ENCODE data around the gene NOSIP.

The NOSIP gene

DNA sequence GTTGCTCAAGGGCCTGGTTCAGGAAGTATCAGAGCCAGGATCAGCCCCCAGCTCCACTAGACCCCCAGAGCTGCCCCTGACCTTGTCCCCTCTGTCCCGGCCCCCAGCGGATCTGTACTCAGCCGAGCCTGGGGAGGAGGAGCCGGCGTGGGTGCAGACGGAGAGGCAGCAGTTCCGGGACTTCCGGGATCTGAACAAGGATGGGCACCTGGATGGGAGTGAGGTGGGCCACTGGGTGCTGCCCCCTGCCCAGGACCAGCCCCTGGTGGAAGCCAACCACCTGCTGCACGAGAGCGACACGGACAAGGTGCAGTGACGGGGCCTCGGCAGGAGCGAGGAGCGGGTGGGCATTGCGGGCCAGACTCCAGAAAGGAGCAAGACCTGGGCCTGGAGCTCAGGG is 37.9 kb downstream of the NOSIP start:
- DNase-seq, result no peak

DNA sequence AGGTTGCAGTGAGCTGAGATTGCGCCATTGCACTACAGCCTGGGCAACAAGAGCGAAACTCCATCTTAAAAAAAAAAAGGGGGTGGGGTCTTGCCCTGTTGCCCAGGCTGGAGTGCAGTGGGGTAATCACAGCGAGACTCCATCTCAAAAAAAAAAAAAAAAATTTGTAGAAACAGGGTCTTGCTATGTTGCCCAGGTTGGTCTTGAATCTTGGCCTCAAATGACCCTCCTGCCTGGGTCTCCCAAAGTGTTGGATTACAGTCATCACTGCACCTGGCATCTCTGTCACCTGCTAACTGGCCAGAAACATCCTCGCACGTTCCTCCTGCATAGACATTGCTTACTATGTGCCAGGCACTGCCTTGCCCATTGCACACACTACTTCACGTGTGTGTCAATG is 38.4 kb downstream of the NOSIP start:
- no peak for DNase-seq

DNA sequence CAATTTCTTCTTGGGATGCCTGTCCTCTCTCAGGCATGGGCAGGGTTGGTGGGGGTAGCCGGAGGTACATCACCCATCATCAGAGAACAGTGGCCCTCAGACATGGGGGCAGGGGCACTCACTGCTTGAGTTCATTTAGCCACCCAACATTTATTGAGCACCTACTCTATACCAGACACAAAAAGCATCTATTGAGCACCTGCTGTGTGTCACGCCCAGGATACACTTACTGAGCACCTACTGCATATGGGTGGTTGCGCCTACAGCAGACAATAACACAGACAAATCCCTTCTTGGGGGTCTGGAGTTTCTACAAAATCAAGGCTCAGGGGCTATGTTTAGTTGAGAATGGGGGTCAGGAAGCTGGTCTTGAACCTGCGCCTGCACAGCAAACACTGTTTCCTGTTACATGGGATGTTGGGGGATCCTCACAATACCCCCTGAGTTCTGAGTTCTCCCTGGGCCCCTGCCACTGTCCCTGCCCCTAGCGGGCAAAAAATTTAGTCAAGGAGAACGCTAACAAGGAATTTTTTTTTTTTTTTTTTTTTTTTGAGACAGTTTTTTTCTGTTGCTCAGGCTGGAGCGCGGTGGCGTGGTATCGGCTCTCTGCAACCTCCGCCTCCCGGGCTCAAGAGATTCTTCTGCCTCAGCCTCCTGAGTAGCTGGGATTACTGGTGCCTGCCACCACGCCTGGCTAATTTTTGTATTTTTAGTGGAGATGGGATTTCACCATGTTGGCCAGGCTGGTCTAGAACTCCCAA is 41.0 kb downstream of the NOSIP start:
- no peak for DNase-seq

DNA sequence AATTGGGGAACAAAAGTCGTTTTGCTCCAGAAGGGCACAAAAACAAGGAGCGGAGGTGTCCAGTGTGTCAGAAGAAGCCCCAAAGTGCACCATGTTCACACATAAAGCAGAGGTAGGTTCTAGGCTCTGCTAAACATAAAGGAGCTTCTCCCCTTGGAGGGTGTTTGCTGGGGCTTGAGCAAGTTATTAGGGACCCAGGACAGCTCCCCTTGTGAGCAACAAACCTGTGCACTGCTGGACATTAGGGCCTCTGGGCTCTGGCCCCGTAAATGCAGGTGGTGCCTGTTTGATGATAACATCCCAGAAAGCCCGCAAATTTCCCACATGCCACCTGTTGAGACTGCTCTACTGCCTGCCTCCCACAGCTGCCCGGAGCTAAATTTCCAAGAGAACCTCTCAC is 41.7 kb downstream of the NOSIP start:
- DNase-seq, result no peak

DNA sequence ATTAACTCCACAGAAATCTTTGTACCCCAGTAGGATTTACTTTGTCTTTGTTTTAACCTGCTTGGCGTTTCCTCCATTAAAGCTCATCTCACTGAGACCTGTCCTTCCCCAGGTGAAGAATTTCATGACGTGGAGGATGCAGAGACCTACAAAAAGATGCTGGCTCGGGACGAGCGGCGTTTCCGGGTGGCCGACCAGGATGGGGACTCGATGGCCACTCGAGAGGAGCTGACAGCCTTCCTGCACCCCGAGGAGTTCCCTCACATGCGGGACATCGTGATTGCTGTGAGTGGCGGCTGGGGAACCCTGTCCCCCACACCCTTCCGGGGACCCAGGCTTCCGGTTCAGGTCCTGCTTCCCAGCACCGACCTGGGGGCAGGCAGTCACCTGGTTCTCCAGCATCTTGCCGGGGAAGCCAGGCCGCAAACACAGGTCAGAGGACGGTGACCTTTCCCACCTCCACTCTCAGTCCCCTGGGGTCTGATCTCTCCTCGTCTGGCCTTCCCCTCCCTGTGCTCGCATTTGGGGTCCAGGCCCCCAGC is 43.4 kb downstream of the NOSIP start:
- DNase-seq, result no peak

DNA sequence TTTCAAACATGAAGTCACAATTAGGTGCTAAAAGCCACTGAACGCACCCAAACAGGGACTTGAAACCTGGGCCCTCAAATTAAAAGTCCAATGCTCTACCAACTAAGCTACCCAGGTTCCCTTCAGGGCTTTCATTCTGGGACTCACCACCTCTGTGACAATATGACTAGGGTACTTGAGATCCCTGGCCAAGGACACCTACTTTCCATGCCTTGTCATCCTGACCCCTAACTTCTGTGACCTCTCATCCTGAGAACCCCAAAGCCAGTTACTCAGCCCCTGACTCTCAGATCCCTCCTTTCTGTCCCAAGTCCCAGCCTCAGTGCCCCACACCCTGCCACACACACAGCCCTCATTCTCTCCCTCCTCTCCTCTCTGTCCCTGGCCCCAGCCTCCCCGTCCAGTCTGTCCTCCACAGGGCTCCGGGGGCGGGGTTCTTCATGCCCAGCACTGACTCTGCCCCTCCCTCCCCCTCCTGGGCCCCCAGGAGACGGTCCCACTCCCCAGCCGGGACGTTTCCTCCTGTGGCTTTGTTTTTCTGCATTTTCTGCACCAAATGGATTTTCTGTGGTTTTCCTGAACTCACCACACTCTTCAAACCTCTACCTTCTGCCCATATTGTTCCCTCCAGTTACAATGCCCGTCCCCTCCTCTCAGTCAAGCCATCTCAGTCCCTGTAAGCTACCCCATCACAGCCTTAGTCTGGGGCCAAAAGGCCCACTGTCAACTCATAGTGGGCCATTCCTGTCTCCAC is 45.5 kb downstream of the NOSIP start:
- no peak for DNase-seq

DNA sequence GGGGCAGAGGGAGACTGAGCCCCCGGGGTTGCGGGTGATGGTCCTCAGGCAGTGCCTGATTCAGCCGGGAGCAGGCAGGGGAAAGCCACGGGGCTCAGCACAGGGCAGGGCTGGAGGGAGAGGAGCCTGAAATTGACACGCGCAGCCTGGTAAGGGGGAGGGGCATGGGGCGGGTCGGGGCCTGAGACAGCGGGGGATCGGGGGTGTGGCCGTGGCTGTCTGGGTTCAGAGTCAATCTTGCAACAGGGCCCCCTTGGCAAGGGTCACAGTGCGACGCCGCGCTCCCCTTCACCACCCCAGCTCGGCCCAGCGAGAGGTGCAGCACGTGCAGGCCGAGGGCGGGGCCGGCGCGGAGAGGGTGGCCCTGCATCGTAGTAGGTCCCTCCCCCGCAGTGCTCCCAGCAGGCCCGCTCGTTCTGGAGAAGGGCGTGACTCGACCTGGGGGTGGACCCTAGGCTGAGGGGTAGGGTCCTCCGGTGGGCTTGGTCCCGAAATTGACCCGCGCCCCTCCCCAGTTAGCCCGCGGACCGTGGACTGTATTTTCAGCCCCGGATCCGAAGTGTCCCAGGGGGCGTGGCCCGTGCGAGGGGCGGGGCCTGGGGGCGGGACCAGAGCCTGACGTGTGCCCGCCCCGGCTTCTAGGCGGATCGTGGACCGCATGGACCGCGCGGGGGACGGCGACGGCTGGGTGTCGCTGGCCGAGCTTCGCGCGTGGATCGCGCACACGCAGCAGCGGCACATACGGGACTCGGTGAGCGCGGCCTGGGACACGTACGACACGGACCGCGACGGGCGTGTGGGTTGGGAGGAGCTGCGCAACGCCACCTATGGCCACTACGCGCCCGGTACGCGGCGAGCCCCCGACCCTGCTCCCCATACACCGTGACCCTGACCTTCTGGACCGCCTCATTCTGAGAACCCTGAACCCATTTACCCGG is 46.5 kb downstream of the NOSIP start:
- DNase-seq, result no peak

DNA sequence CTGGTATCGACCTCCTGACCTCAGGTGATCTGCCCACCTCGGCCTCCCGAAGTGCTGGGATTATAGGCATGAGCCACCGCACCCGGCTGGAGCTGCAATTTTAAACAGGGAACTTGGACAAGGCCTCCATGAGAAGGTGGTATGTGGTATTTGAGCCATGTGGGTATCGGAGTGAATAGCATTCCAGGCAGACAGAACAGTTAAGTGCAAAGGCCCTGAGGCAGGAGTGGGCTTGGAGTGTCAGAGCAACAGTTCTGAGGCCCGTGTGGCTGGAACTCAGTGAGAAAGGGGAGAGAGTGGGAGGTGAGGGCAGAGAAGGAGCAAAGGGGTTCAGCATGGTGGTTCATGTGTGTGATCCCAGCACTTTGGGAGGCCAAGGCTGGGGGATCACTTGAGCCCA is 49.6 kb downstream of the NOSIP start:
- no peak for DNase-seq

DNA sequence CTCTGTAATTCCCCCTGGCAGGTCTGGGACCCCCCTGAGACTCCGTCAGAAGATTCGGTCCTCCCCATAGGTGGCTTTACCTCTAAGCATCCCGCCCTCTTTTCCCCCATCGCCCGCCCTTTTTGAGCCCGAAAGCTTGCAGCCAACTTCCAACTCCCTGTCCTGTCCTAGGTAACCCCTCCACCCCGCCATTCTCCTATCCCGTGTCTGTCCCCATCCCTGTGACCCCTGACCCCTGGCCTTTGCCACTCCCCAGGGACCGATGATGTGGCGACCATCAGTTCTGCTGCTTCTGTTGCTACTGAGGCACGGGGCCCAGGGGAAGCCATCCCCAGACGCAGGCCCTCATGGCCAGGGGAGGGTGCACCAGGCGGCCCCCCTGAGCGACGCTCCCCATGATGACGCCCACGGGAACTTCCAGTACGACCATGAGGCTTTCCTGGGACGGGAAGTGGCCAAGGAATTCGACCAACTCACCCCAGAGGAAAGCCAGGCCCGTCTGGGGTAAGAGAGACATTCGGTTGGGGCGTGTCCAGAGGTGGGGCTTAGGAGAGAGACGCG is 52.1 kb downstream of the NOSIP start:
- no peak for DNase-seq

DNA sequence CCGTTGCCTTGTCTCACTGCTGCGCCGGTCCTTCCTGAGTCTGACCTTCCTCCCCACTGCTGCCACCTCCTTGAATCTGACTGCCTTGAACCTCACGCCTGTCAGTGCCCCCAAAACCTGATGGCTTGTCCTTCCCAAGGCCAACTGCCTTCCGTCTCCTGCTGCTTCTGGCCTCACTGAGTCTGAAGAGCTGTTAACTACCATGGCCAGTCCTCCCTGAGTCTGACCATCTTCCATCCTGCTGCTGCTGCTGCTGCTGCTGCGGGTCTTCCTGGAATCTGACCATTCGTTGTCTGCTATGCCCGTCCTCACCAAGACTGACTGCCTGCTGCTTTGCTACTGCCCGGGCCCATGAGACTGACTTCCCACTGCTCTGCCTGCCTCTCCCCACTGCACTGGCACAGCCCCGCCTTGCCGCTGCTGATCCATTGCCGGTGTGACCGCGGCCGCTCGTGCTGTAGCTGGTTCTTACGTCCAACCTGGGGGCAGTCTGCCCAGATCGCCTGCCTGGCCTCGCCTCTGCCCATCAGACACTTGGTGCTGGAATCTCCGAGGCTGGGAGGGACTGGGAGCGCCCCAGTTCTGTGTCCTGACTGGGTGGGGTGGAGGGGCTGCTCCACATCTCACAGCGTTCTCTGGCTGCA is 55.4 kb downstream of the NOSIP start:
- DNase-seq, result no peak

DNA sequence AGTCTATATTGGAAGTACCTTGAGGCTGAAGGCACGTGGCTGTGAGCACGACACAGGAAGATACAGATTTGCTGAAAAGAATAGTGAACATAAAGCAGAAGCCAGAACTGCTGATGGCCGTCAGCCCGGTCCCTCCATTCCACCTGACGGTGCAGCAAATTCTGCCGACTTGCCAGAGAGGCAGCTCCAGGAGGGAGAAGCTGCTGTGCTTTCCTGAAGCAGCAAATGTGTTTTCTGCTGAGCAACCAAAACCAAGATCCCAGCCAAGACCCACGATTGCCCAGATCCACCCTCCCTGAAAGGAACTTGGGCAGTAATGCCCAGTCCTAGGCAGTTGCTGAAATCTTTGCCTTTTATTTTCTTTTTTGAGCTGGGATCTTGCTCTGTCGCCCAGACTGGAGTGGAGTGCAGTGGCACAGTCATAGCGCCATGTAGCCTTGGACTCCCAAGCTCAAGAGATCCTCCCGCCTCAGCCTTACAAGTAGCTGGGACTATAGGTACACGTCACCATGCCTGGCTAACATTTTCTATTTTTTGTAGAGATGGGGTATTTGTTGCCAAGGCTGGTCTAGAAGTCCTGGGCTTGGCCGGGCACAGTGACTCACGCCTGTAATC is 59.5 kb downstream of the NOSIP start:
- no peak for DNase-seq

DNA sequence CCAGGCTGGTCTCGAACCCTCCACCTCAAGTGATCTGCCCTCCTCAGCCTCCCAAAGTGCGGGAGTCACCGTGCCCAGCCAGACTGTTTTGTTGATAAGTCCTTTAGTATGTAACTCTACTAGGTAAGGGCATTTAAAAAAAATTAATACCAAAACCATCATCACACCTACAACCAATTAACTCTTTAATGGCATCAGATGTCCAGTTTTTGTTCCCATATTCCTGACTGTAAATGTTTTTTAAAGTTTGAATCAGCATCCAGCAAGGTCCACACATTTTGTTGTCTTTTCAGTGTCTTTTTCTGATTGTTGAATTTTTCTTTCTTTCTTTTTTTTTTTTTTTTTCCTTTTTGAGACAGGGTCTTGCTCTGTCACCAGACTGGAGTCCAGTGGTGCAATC is 62.3 kb downstream of the NOSIP start:
- no peak for DNase-seq

DNA sequence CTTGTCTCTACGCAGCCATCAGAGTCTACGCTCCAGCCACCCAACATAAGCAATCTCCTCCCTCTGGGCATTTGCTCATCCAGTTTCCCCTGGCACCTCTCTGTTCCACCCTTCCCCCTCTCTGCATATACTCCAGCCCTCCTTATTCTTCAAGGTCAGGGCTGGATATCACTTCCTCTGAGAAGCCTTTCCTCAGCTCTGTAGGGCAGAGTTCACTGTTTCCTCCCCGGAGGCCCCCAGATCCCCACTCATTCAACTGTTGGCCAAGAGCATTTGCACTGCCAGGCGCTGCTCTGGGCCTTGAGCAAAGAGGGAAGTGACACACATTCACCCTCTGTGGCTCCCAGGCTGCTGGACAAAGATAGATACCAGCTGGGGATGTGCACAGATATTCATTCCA is 64.6 kb downstream of the NOSIP start:
- no peak for DNase-seq

DNA sequence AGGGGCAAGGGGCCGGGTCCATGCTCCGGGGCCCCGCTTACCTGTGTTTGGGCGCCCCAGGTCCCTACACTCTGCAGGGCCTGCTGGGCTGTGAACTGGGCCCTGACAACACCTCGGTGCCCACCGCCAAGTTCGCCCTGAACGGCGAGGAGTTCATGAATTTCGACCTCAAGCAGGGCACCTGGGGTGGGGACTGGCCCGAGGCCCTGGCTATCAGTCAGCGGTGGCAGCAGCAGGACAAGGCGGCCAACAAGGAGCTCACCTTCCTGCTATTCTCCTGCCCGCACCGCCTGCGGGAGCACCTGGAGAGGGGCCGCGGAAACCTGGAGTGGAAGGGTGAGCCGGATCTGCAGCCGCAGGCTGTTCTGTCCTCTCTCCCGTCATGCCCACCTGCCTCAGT is 66.2 kb downstream of the NOSIP start:
- DNase-seq, result no peak

DNA sequence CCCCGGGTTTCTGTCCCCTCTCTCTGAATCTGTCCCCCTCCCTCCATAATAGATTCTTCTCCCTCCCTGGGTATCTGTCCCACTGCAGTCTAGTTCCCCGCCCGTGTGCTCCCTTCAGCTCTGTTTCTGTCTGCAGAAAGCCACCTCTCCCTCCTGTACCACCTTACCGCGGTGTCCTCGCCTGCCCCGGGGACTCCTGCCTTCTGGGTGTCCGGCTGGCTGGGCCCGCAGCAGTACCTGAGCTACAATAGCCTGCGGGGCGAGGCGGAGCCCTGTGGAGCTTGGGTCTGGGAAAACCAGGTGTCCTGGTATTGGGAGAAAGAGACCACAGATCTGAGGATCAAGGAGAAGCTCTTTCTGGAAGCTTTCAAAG is 66.6 kb downstream of the NOSIP start:
- no peak for DNase-seq

DNA sequence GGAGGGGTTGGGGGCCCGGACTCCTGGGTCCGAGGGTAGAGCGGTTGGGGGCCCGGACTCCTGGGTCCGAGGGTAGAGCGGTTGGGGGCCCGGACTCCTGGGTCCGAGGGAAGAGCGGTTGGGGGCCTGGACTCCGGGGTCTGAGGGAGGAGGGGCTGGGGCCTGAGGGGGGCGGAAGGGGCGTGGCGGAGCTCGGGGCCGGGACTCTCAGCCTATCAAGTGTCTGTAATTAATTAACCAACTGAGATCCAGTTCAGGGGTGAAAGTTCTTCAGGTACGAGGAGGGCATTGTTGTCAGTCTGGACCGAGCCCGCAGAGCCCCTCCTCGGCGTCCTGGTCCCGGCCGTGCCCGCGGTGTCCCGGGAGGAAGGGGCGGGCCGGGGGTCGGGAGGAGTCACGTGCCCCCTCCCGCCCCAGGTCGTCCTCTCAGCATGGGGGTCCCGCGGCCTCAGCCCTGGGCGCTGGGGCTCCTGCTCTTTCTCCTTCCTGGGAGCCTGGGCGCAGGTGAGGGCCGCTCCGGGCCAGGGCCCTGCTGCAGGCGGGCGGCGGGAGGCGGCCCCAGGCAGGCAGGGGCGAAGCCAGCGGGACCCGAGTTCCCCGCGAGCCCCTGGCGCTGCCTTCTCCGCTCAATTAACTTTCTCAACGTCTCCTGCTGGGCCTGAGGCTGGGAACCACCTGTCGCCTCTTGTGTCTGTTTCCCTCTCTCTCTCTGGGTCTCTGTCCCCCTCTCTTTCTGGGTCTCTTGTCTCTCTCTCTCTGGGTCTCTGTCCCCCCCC is 67.2 kb downstream of the NOSIP start:
- DNase-seq, result no peak

DNA sequence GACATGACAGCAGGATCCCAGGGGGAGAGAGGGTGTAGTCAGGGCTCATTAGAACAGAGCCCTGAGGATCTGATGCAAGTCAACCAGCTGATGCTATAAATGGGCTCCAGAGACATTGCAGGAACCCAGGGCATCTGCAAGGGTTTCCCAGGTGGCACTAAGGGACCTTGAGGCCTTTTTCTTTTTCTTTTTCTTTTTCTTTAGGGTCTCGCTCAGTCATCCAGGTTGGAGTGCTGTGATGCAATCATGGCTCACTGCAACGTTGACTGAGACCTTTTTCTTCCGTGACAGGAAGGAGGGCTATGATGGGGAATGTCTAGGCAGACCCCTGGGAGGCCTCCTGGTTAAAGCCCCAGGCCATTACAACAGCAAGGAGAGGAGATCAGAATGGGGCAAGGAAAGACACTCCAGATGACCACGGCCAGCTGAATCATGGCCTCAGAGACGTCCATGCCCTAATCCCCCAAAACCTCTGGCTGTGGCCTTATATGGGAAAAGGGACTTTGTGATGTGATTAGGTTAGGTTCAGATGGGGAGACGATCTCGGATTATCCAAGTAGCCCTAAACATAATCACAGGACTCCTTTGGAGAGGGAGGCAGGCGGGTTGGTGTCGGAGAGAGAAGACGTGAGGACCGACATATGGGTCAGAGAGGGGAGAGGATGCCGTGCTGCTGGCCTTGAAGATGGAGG is 72.4 kb downstream of the NOSIP start:
- DNase-seq, result no peak

DNA sequence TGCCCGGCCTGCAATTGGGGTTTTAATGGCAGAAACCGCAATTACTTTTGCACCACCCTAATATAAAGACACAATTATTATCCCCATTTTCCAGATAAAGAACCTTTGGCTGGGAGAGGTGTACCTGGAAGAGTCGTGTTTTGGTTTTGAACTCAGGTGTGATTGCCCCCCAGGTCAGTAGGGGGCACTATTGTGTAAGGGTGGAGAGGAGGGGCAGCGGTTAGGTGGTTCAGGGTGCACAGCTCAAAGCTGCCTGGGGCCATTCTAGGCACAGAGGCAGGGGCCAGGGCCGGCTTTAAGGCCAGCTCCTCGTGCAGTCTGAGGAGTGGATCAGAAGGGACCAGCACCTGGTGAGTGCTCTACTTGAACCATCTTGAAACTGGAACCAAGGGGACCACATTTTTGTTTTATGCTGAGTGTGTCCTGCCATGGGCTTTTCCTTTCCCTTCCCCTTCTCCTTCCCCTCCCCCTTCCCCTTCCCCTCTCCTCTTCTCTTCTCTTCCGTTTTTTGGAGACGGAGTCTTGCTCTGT is 73.7 kb downstream of the NOSIP start:
- DNase-seq, result no peak
